Hematopoietic multipotent progenitor cell (in vitro differentiated cells): ENCODE data around the gene SH3YL1. TPM values are rescaled to one million over a fixed set of nuclear protein-coding genes. Genes with fewer than 3 reads are reported as not detected.

Source experiments
- DNase-seq, 3 donors: peaks; one replicate each; pipeline ENCODE4 v3.0.0-alpha.2; 2011 to 2015; ENCODE audit warnings: low read depth in 2 of 3, low spot score in 2 of 3
- total RNA-seq: library from RNA; depleted of rRNA; stranded (reverse); fragments of >200 nt; gene quantifications from one replicate; pipeline ENCODE4 v1.2.3, GENCODE V29; 2012

SH3YL1 gene
- total RNA-seq, 1 donor = 13.2 TPM

GRCh38 chr2:228115-228514 lies 35.7 kb downstream of the SH3YL1 start:
- DNase-seq = no peak

GRCh38 chr2:223971-224760 lies 39.7 kb downstream of the SH3YL1 start:
- no peak for DNase-seq

GRCh38 chr2:223451-223850 lies 40.4 kb downstream of the SH3YL1 start:
- no peak for DNase-seq

DNA sequence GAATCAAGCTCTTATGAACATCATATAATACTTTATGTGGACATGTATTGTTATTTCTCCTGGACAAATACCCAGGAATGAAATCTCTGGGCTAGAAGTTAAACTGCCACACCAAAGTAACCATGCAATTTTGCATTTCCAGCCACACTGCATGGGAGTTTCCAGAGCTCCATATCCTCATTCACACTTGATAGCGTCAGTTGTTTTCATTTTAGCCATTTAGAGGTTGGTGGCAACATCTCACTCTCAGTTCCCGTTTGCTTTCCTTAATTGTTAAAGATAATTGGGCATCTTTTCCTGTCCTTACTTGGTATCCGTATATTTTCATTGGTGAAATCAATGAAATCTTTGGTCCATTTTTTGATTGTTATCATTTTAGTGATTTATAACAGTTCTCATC lies 47.8 kb downstream of the SH3YL1 start:
- DNase-seq = no peak

DNA sequence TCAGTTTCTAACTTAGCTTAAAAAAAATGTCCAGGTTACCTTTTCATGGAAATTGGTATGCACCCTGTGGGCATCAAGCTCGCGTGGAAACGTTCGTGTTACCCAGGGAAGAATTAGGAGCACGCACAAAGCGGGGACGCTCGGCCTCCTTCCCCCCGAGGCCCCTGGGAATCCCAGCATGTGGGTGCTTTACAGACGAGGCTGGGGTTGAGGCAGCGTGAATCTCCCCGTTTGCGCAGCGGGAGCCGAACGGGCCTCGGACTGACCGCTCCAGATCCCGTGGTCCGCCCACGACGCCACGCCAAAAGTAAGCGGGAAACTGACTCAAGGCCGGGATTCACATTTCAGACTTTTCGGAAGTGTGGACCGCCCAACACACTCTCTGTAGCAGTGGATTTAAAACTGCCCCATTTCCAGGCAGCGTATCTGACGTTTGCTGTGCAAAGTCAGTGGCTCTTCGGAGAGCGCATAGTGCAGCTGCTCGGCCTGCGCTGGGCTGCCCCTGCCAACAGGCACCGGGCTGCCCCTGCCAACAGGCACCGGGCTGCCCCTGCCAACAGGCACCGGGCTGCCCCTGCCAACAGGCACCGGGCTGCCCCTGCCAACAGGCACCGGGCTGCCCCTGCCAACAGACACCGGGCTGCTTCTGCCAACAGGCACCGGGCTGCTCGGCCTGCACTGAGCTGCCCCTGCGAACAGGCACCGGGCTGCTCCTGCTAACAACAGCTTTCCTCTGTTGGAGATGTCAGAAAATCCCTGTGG lies 49.7 kb downstream of the SH3YL1 start:
- DNase-seq = no peak

DNA sequence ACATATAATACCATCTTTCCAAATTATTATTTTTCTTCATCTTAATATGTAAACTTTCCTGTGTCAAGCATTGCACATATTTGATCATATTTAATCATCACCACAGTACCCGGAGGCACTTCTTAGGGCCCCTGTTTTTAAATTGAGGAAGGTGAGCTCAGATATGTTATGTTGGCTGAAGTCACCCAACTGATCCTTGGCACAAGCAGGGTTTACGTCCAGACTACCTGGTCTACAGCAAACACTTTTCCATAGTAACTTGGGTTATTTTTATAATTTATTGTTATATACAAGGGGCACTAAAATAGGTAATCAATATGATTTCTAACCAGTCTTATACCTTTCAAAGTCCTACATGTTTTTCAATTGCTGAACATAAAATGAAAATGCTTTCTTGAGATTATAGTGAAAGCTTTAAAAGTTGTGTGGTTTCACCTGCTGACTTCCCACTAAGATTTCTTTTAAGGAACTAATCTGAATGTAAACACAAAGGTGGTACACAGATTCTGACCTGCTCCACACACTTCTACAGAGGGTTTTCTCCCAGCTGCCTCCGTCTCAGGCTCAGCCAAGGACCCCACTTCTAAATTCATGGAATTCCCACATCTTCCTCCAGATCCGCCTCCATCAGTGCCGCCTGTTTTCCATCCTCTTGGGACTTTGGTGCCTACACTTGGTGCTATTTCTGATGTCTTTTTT lies 52.2 kb downstream of the SH3YL1 start:
- no peak for DNase-seq

DNA sequence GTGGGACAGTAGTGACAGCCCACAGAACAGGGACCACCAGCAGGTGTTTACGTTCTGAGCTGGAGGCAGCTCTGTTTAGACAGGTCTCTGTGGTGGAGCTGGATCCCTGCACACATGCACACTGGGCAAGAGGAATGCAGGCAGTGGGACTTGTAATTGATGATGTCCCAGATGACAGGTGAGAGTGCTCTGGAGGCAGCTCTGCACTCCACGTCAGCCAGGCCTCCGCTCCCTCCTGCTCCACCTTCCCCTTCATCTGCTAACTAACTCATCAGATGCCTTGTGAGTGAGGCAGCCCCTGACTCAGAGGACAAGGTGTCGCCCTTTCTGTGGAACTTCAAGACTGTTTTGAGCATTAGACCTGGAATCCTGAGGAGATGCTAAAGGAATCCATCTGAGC lies 53.2 kb downstream of the SH3YL1 start:
- no peak for DNase-seq

DNA sequence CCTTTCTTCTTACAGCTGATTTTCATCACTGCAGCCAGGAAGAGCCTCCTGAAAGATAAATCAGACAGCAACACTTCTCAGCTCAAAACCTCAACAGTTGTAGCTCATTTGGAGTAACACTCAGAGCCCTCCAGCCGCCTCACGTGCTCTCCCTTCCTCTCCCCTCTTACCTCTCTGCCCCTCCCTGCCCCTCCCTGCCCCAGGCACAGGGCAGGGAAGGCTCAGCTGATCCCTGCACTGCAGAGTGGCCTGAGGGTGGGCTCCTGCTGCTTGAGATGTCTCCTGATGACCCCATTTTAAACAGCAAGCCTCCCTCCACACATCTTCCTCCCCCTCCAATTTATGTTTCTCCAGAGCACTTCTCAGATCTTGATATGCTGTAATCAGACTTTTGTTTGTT lies 54.4 kb downstream of the SH3YL1 start:
- DNase-seq = no peak

DNA sequence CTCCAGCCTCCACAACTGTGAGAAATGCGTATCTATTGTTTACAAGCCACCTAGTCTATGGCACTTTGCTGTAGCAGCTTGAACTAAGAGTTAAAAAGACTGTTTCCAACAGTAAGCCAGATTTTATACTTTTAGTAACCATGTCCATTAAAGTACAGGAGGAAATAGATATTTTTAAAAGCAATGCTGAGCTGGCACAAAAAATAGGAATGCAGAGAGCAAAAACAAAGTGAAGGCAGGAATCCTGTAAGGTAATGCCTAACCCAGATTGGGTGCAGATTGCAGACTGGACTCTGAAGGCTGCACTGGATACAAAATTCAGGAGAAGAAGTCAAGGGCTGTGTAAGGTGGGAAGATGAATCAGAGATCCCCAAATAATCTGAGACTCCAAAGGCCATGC lies 55.5 kb downstream of the SH3YL1 start:
- no peak for DNase-seq

DNA sequence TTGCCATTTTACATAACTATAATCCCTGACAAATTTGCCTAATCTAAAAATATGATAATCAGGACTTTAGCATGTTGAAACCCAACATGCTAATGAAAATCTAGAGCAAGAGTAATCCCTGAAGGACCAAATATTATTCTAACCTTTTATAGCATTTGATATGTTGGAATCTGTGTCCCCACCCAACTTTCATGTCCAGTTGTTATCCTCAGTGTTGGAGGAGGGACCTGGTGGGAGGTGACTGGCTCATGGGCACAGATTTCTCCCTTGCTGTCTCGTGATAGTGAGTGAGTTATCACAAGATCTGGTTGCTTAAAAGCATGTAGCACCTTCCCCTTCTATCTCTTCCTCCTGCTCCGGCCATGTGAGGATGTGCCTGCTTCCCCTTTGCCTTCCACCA lies 59.8 kb downstream of the SH3YL1 start:
- no peak for DNase-seq

GRCh38 chr2:203401-203800 lies 60.4 kb downstream of the SH3YL1 start:
- no peak for DNase-seq

GRCh38 chr2:202945-203344 lies 60.9 kb downstream of the SH3YL1 start:
- no peak for DNase-seq

DNA sequence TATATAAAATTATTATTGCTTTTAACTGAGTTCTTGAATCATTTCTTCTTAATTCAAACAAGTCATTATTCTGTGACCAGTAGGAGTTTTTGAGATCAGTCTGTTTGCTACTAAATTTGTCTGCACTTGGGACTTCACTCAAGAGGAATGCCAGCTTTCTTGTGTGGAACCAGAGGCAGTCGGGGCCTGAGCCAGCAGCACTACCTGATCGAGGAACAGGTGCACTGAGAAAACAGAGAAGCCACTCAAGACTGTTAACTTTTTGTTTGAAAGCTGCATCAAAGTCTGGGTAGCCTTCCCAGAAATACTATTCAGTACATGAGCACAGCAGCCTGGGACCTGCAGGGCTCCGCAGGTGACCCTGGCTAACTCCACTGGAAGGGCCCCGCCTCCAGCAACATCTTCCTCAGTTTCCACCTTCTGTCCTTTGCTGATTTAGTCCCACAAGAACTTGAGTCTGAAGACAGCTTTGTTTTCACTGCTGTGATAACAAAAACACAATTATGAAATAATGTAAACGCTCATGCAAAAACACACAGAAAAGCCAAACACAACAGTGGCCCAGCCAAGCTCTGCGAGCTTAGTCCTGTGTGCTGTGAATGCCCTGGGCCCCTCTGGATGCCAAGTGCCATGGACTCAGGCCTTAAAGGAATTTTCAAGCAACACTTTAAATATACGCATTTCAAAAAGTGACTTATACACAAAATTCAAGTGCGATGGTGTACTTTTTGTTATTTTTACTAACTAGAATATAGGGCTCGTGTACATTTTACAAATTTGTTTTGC lies 62.0 kb downstream of the SH3YL1 start:
- no peak for DNase-seq

- no peak for DNase-seq
Measured at GRCh38 chr2:199041-199966, 64.5 kb downstream of the SH3YL1 start.

- no peak for DNase-seq
Measured at GRCh38 chr2:196406-196805, 67.4 kb downstream of the SH3YL1 start.

DNA sequence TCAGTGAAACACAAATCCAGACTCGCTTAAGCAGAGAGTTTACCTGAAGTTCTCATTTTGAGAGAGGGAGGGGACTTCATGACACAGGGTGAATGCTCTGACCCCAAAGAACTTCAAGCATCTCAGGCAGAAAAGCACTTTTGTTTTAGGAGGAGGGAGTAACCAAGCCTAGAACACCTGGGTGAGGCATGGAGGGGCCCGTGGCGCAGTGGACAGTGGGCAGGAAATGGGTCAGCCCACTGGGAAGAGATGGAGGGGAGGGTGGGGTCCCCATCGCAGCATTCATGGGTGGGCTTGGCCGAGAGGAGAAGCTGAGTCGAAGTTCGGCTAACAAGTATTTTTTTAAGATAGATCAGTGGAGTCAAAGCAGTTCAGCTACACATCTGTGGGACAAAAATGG lies 67.9 kb downstream of the SH3YL1 start:
- DNase-seq = no peak

DNA sequence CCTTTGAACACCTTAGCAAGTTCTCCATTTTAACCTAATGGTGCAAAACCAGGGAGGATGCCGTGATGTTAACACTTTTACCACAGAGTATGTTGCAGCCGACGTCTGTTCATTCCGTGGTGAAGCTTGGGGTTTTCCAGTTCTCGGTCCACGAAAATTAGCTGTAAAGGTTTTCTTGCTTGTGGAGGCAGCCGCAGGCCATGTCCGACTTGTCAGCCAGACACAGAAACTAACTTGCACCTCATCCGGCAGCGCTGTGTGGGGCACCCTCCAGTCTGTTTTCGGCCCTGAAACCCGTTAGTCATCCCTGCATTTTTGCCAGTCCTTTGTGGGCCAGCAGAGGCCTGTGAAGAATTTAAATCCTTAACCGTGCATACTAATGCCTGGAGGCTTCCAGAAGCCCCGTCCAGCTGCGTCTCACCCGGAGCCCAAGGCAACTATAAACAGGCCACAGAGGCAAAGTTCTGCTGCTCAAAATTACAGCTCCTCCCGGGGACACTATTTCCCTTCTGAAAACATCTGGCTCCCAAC lies 70.6 kb downstream of the SH3YL1 start:
- no peak for DNase-seq

DNA sequence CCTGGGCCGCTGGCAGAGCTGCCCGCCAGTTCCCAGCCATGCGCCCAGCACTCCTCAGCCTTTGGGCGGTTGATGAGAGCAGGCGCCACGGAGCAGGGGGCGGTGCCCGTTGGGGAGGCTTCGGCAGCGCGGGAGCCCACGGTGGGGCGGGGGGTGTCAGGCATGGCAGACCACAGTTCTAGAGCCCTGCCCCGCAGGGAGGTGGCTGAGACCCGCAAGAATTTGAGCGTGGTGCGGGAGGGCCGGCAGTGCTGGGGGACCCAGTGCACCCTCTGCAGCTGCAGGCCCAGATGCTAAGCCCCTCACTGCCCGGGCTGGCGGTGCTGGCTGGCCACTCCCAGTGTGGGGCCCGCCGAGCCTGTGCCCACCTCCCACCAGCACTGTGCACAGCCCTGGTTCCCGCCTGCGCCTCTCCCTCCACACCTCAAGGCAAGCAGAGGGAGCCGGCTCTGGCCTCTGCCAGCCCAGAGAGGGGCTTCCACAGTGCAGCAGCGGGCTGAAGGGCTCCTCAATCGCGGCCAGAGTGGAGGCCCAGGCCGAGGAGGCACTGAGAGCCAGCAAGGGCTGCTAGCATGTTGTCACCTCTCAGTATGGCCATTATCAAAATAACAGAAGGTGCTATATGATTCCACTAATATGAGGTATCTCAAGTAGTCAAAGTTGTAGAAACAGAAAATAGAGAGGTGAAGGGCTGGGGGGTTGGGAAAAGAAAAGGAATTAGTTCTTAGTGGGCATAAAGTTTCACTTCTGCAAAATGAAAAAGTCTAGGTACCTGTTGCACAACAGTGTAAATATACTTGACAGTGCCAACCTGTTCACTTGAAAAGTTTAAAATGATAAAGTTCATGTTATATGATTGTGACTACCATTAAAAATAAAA lies 72.3 kb downstream of the SH3YL1 start:
- no peak for DNase-seq

DNA sequence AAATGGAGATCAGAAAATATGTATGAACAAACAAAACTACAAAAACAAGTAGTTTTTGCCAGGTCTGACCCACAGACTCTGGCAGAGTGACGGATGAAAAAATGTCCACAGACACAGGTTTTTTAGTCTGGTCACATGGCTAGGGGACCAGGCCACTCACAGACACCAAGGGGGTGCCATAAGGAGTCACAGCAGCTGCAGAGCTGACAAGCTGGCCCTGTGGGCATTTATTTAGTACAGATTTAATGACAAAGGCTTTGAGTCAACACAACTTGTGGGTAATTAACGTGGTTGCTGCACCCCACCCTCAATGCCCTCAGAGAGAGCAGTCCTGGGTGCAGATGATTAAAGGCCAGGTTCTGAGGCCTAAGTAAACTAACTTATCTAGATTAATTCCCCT lies 76.0 kb downstream of the SH3YL1 start:
- no peak for DNase-seq
